Suprapubic skin (tissue), 4 donors: ENCODE measurements around the gene TMEM53. TPM values are rescaled to one million over a fixed set of nuclear protein-coding genes. Genes with fewer than 3 reads are reported as not detected.
A peak's percentile ranks its signal among the peaks of the same experiment; 100 is the strongest.

ENCODE experiments used
- DNase-seq, 2 donors: peaks; one replicate each; pipeline ENCODE4 v3.0.0-alpha.2; 2019; ENCODE audit warnings: low spot score in 2 of 2
- H3K27ac ChIP-seq: fragments of 200-600 bp; sonication (generic); one replicate; pipeline ENCODE4 v1.5.1; 2019
- H3K27me3 ChIP-seq: fragments of 200-600 bp; sonication (generic); one replicate; pipeline ENCODE4 v1.5.1; 2019
- H3K36me3 ChIP-seq: fragments of 200-600 bp; sonication (generic); one replicate; pipeline ENCODE4 v1.5.1; 2019
- H3K4me1 ChIP-seq: fragments of 200-600 bp; sonication (generic); one replicate; pipeline ENCODE4 v1.5.1; 2019
- H3K4me3 ChIP-seq: fragments of 200-600 bp; sonication (generic); one replicate; pipeline ENCODE4 v1.5.1; 2019; ENCODE audit warnings: mild to moderate bottlenecking
- H3K9me3 ChIP-seq: fragments of 200-600 bp; sonication (generic); one replicate; pipeline ENCODE4 v1.5.1; 2019
- CTCF ChIP-seq, 2 donors: fragments of 200-600 bp in 1 of 2; fragments of 450-650 bp in 1 of 2; sonication (generic) in 1 of 2; IDR thresholded peaks; one replicate each; pipeline ENCODE4 v1.5.1; 2016 to 2019; ENCODE audit warnings: antibody characterized with exemption in 2 of 2, mild to moderate bottlenecking in 1 of 2, moderate library complexity in 1 of 2
- EP300 ChIP-seq: sonication (generic); formaldehyde crosslinking; IDR thresholded peaks from one replicate; pipeline ENCODE4 v1.6.1; 2017; ENCODE audit warnings: antibody characterized with exemption
- POLR2A ChIP-seq, 2 donors: fragments of 450-650 bp; IDR thresholded peaks; one replicate each; pipeline ENCODE4 v1.6.1; 2017; ENCODE audit warnings: antibody characterized with exemption in 2 of 2, mild to moderate bottlenecking in 2 of 2, moderate library complexity in 2 of 2
- POLR2AphosphoS5 ChIP-seq, 3 donors: sonication (generic); formaldehyde crosslinking; IDR thresholded peaks; one replicate each; pipeline ENCODE4 v1.6.1; 2017; ENCODE audit warnings: antibody characterized with exemption in 3 of 3
- WGBS: methylation state at CpG from one replicate; pipeline ENCODE4 v1.1.5; 2018; 5-methylcytosine and 5-hydroxymethylcytosine counted together
- total RNA-seq, 4 donors: library from RNA; depleted of rRNA; stranded (reverse); fragments of >200 nt; gene quantifications; one replicate each; pipeline ENCODE4 v1.1.0, GENCODE V29; 2016

TMEM53 gene
- total RNA-seq, 4 donors from 2014 or later = 2.3 to 9.9 (median 4.3) TPM

DNA sequence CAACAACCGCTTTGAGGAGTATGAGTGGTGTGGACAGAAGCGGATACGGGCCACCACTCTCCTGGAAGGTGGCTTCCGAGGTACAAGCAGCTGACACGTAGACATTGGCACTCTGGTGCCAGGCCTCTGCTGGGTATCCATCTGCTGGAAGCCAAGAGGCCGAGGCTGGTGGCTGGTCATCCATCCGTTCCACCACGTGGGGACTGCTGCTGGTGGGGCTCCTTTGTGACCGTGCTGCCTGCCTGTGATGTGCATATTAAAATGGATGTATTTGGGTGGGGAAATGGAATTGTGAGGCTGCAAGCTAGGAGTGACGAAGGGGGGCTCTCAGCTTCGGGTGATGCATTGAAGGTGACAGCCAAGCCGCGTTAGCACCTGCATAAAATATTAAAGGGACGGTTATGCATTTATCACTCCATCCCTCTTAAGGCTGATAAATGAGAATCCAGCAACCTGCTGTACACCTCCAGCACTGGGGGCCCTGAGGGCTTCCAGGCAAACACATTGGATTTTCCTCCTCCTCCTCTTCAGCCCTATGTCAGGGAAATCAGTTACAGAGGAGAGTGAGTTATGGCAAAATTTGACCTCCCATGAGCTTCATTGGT lies 38.1 kb downstream of the TMEM53 start:
- TF ChIP-seq POLR2A (IDR thresholded peaks at IDR 0.05) = no peak
- TF ChIP-seq EP300 = no peak
- WGBS = 83% methylated on average over 14 of the region's 14 CpGs
- Histone ChIP-seq H3K9me3 (no peaks in the 10 kb centered on the region), H3K4me3 (no peak overlapping the region), H3K27ac (no peak overlapping the region), H3K27me3 (no peaks in the 10 kb centered on the region), H3K36me3 (peaks cover 70% of the 10 kb centered on the region), H3K4me1 (peaks cover 27% of the 10 kb centered on the region)
- no peak for DNase-seq

DNA sequence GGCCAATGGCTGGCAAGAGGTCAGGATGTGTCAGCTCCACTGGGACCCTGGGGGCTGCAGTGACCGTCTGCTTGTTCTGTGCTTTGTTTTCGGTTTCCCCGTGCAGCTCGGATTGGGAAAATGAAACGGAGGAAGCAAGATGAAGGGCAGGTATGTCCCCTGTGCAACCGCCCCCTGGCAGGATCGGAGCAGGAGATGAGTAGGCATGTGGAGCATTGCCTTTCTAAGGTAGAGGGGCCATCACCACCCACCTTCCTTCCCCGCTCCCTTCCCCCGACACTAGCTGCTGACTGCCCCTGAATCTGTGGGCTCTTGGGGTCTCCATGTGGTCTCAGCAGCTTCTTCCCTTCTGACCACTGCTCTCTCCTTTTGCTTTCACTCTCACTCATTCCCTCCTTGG lies 38.8 kb downstream of the TMEM53 start:
- Histone ChIP-seq H3K36me3 (peaks cover 62% of the 10 kb centered on the region), H3K27me3 (no peaks in the 10 kb centered on the region)
- DNase-seq = no peak

DNA sequence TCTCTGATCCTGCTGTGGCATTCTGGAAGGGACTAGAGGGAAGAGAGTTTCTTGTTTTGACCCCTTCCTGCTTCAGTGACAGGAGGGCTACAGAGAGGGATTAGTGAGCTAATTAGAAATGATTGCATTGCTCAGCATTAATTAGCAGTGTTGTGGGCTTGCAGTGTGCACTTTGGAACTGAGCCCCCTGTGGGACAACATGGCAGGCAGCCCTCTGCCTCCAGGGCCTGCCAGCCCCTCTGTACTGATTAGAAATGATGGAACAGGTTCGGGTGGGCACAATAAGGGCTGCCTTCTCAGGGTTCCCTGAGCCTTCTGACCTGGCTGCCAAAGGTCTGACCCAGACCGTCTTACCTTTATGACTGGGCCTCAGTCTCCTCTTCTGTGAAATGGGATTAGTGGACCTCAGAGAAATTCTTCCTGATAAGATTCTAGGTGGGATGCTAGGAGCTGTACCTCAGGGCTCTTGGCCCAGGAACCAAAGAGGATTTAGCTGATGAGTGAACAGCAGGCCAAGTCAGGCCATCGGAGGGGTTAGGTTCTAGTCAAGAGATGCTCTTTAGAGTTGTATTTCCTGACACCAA lies 39.6 kb downstream of the TMEM53 start:
- TF ChIP-seq POLR2A (IDR thresholded peaks at IDR 0.05) (no peak), CTCF (IDR thresholded peaks at IDR 0.05) (no peak), POLR2AphosphoS5 (IDR thresholded peaks at IDR 0.05) (no peak)
- WGBS = 87% methylated on average over 3 of the region's 3 CpGs
- H3K36me3 ChIP-seq = peaks cover 55% of the 10 kb centered on the region

More for the DNA sequence above, 38.8 kb downstream of the TMEM53 start:
- no peaks in the 10 kb centered on the region for H3K9me3 ChIP-seq
- H3K4me1 ChIP-seq = peaks cover 27% of the 10 kb centered on the region
- no peak overlapping the region for H3K27ac ChIP-seq
- WGBS = 89% methylated on average over 9 of the region's 9 CpGs
- TF ChIP-seq POLR2AphosphoS5 (IDR thresholded peaks at IDR 0.05) = no peak
- no peak for TF ChIP-seq EP300
- no peak for TF ChIP-seq CTCF (IDR thresholded peaks at IDR 0.05)
- H3K4me3 ChIP-seq = no peak overlapping the region

DNA sequence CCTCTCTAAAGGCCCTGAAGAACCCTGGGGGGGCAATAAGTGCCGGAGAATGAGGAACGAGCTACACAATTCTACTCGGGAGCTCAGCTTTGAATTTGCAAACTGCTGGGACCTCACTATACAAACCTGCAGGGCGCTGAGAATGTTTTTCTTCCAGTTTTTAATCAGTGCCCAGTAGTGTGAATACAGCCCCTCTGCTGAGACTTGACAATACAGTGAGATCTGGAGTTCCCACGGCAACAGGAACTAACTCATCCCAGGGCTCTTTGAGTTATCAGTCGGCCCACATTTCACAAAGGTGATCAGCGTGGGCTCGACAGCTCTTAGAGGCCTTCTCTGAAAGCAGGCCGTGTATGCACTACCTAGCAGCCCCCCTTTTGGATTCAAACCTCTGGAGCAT lies 41.7 kb downstream of the TMEM53 start:
- Histone ChIP-seq H3K4me1 (peaks cover 27% of the 10 kb centered on the region), H3K9me3 (no peaks in the 10 kb centered on the region), H3K36me3 (peaks cover 34% of the 10 kb centered on the region), H3K27ac (peak overlapping the region; percentile 96), H3K4me3 (peak overlapping the region; percentile 88), H3K27me3 (no peaks in the 10 kb centered on the region)
- no peak for DNase-seq
- 17% methylated on average over 3 of the region's 9 CpGs for whole genome bisulfite sequencing
- TF ChIP-seq EP300 (no peak), POLR2A (IDR thresholded peaks at IDR 0.05) (no peak), CTCF (IDR thresholded peaks at IDR 0.05) (no peak), POLR2AphosphoS5 (IDR thresholded peaks at IDR 0.05) (no peak)

More for the DNA sequence above, 39.6 kb downstream of the TMEM53 start:
- Histone ChIP-seq H3K27me3 (no peaks in the 10 kb centered on the region), H3K4me1 (peaks cover 27% of the 10 kb centered on the region), H3K4me3 (no peak overlapping the region), H3K27ac (no peak overlapping the region), H3K9me3 (no peaks in the 10 kb centered on the region)
- DNase-seq = no peak

- TF ChIP-seq EP300 = no peak
- peak in 1 of 3 donors; percentile 81 for TF ChIP-seq POLR2AphosphoS5 (IDR thresholded peaks at IDR 0.05)
- TF ChIP-seq CTCF (IDR thresholded peaks at IDR 0.05) = no peak
- peak; percentile 47 to 90 for TF ChIP-seq POLR2A (IDR thresholded peaks at IDR 0.05)
- peak; percentile 95 to 96 for DNase-seq
- Histone ChIP-seq H3K9me3 (no peaks in the 10 kb centered on the region), H3K27me3 (no peaks in the 10 kb centered on the region), H3K4me1 (peaks cover 27% of the 10 kb centered on the region), H3K4me3 (peak overlapping the region; percentile 88), H3K27ac (peak overlapping the region; percentile 96), H3K36me3 (peaks cover 27% of the 10 kb centered on the region)
- WGBS = 1% methylated on average over 33 of the region's 88 CpGs
Measured at GRCh38 chr1:44631647-44632539, 42.4 kb downstream of the TMEM53 start.
